B cell (primary cell): Measurements from ENCODE around the gene GUCD1. TPM values are rescaled to one million over a fixed set of nuclear protein-coding genes. Genes with fewer than 3 reads are reported as not detected.
A peak's percentile ranks its signal among the peaks of the same experiment; 100 is the strongest.

Experiments
- ATAC-seq: fragments of 200-7000 bp; cut with Tn5 transposase; one replicate; pipeline ENCODE4 v1.10.0; 2021; ENCODE audit warnings: low read depth, mild to moderate bottlenecking, moderate number of reproducible peaks, moderate library complexity
- CTCF ChIA-PET: fragments of 350-600 bp; sonication (Branson Sonifier 250); formaldehyde crosslinking; loops from one replicate; lab custom pipeline; 2021; ENCODE audit warnings: antibody characterized with exemption, inconsistent platforms; lab: Charles Lee
- POLR2A ChIA-PET: fragments of 350-600 bp; sonication (Branson Sonifier 250); formaldehyde crosslinking; loops from one replicate; lab custom pipeline; 2021; ENCODE audit warnings: antibody characterized with exemption; lab: Charles Lee
- DNase-seq: peaks from one replicate; pipeline ENCODE4 v3.0.0; 2013
- H2AFZ ChIP-seq: 2 replicates; pipeline ENCODE4 v1.6.1; 2012; ENCODE audit warnings: mild to moderate bottlenecking, low read depth, low read length; ENCODE audit not compliant: insufficient read depth, poor library complexity, severe bottlenecking
- H3K27ac ChIP-seq, 2 donors: 1 replicate in 1 of 2; 2 replicates in 1 of 2; pipeline ENCODE4 v1.5.1; 2012 to 2013; ENCODE audit warnings: low read length in 2 of 2, mild to moderate bottlenecking in 2 of 2, moderate library complexity in 1 of 2
- H3K27me3 ChIP-seq, 4 experiments: fragments of 200-600 bp in 1 of 4; sonication (generic) in 1 of 4; replicated peaks in 1 of 4; 1 replicate in 2 of 4; 2 replicates in 2 of 4; pipeline versions ENCODE4 v1.6.1 to v1.7.0; 2013 to 2016; ENCODE audit warnings: low read length in 3 of 4, mild to moderate bottlenecking in 2 of 4, mixed read lengths in 1 of 4, moderate library complexity in 1 of 4; ENCODE audit not compliant: insufficient read depth in 4 of 4, control insufficient read depth in 3 of 4; ENCODE audit errors: control extremely low read depth in 1 of 4
- H3K36me3 ChIP-seq, 2 experiments: replicated peaks in 1 of 2; 1 replicate in 1 of 2; 2 replicates in 1 of 2; pipeline versions ENCODE4 v1.6.1 to v1.7.1; 2013; ENCODE audit warnings: low read length in 1 of 2; ENCODE audit not compliant: insufficient read depth in 2 of 2, control insufficient read depth in 1 of 2; ENCODE audit errors: control extremely low read depth in 1 of 2, extremely low read depth in 1 of 2
- H3K4me1 ChIP-seq, 2 donors: fragments of 200-600 bp in 1 of 2; sonication (generic) in 1 of 2; 1 replicate in 1 of 2; 2 replicates in 1 of 2; pipeline versions ENCODE4 v1.5.1 to v1.6.1; 2013 to 2017; ENCODE audit warnings: low read length in 2 of 2; ENCODE audit not compliant: control insufficient read depth in 2 of 2, insufficient read depth in 2 of 2
- H3K4me2 ChIP-seq: replicated peaks from 2 replicates; pipeline ENCODE3; 2012; ENCODE audit warnings: mild to moderate bottlenecking, low read depth, low read length; ENCODE audit not compliant: poor library complexity, severe bottlenecking
- H3K4me3 ChIP-seq, 5 experiments: fragments of 200-600 bp in 1 of 5; sonication (generic) in 1 of 5; 1 replicate in 3 of 5; 2 replicates in 2 of 5; pipeline versions ENCODE4 v1.5.1 to v1.7.0; 2011 to 2016; ENCODE audit warnings: low read length in 4 of 5, mild to moderate bottlenecking in 4 of 5, low read depth in 2 of 5, control low read depth in 1 of 5, moderate library complexity in 1 of 5; ENCODE audit not compliant: insufficient read depth in 1 of 5; ENCODE audit errors: control extremely low read depth in 1 of 5, extremely low read depth in 1 of 5
- H3K79me2 ChIP-seq: fragments of 200-600 bp; sonication (generic); one replicate; pipeline ENCODE4 v1.6.0; 2016; ENCODE audit warnings: low read length; ENCODE audit not compliant: control insufficient read depth, insufficient read depth
- H3K9ac ChIP-seq: fragments of 200-600 bp; sonication (generic); 2 replicates; pipeline ENCODE4 v1.6.1; 2017; ENCODE audit warnings: mild to moderate bottlenecking, low read length, moderate library complexity
- H3K9me3 ChIP-seq, 3 donors: one replicate each; pipeline versions ENCODE4 v1.6.1 to v1.7.1; 2013; ENCODE audit warnings: low read length in 2 of 3; ENCODE audit not compliant: control insufficient read depth in 2 of 3, insufficient read depth in 1 of 3; ENCODE audit errors: control extremely low read depth in 1 of 3
- H4K20me1 ChIP-seq: 2 replicates; pipeline ENCODE4 v1.6.0; 2012; ENCODE audit warnings: mild to moderate bottlenecking, low read length; ENCODE audit not compliant: insufficient read depth, control insufficient read depth, poor library complexity, severe bottlenecking
- H3K27ac Mint-ChIP-seq: one replicate; pipeline ENCODE4 v1.8.0; 2021; ENCODE audit warnings: mixed read lengths
- H3K27me3 Mint-ChIP-seq: one replicate; pipeline ENCODE4 v1.8.0; 2021; ENCODE audit warnings: mixed read lengths
- H3K4me1 Mint-ChIP-seq: one replicate; pipeline ENCODE4 v1.8.0; 2021; ENCODE audit warnings: mixed read lengths
- H3K4me3 Mint-ChIP-seq: one replicate; pipeline ENCODE4 v1.8.0; 2021; ENCODE audit warnings: mixed read lengths
- H3K9me3 Mint-ChIP-seq: one replicate; pipeline ENCODE4 v1.8.0; 2022; ENCODE audit warnings: mixed read lengths; ENCODE audit not compliant: insufficient read depth
- CTCF ChIP-seq: fragments of 200-600 bp; IDR thresholded peaks from one replicate; pipeline ENCODE4 v1.8.0; 2022; ENCODE audit warnings: antibody characterized with exemption, mild to moderate bottlenecking
- EZH2 ChIP-seq: IDR thresholded peaks from 2 replicates; pipeline ENCODE4 v1.6.1; 2012; ENCODE audit warnings: borderline replicate concordance, low read depth, mild to moderate bottlenecking, moderate library complexity, low read length; ENCODE audit not compliant: insufficient read depth, poor library complexity, severe bottlenecking
- WGBS: methylation state at CpG from one replicate; pipeline ENCODE4 v1.1.5; 2013; ENCODE audit warnings: missing lambda C conversion rate; ENCODE audit not compliant: insufficient coverage; 5-methylcytosine and 5-hydroxymethylcytosine counted together
- intact Hi-C: fragments of 100-400 bp; cut with micrococcal nuclease; formaldehyde crosslinking; loops from one replicate; pipeline ENCODE4 v1.10.0; 2022
- polyA plus RNA-seq: library from polyadenylated mRNA; depleted of rRNA; stranded (reverse); fragments of >200 nt; gene quantifications from 2 replicates; pipeline ENCODE4 v1.2.3, GENCODE V29; 2012
- total RNA-seq, 2 donors: library from RNA; stranded (reverse); fragments of 120-200 nt in 1 of 2; gene quantifications; 1 replicate in 1 of 2; 2 replicates in 1 of 2; pipeline versions ENCODE4 v1.2.3 to v1.2.4, GENCODE V29; 2013 to 2022

Gene GUCD1
- total and polyA plus RNA-seq, 2 donors (not counting 1 experiment from before 2014, with no cell fraction given) = 257 to 378 TPM

- ATAC-seq (peak; percentile 93), DNase-seq (peak; percentile 86)
- Histone ChIP-seq H3K79me2 (peaks cover 5% of the 10 kb centered on the region), H3K27me3 (no peaks in the 10 kb centered on the region), H4K20me1 (no peaks in the 10 kb centered on the region), H3K27ac (no peak overlapping the region), H3K4me2 (peak overlapping the region; percentile 51), H3K36me3 (no peaks in the 10 kb centered on the region), H3K4me3 (no peak overlapping the region), H3K9me3 (no peaks in the 10 kb centered on the region), H3K4me1 (peaks cover 12 to 16% of the 10 kb centered on the region in 2 donors), H2AFZ (peak overlapping the region; percentile 74), H3K9ac (no peak overlapping the region)
- peak overlapping the region; percentile 16 for H3K27ac Mint-ChIP-seq
- no peaks in the 10 kb centered on the region for H3K9me3 Mint-ChIP-seq
- ChIA-PET CTCF (interaction anchor here (0.8 to 8.2 kb wide), 13 partner anchors 14 to 509 kb away, joined by 3 to 157 read pairs (median 6); partner anchors contain the start of gene ADORA2A), POLR2A (interaction anchor here (0.6 kb wide), 1 partner anchor 32 kb away, joined by 8 read pairs; no protein-coding TSS in a partner anchor)
- no peak overlapping the region for H3K4me3 Mint-ChIP-seq
- H3K4me1 Mint-ChIP-seq = peaks cover 17% of the 10 kb centered on the region
- intact Hi-C loops = loop anchor here (1.0 to 5.0 kb wide), 3 partner anchors 38 to 200 kb away; no protein-coding TSS in a partner anchor
- 2% methylated on average over 11 of the region's 12 CpGs for WGBS
- no peak for TF ChIP-seq EZH2
- TF ChIP-seq CTCF = peak; percentile 84
- H3K27me3 Mint-ChIP-seq = no peaks in the 10 kb centered on the region
Measured at GRCh38 chr22:24525416-24526037, 29.4 kb downstream of the GUCD1 start.

GRCh38 chr22:24523873-24524272 is 31.1 kb downstream of the GUCD1 start:
- no peak for ATAC-seq
- H3K36me3 ChIP-seq = no peaks in the 10 kb centered on the region
- no CpG with 5 or more reads among the region's 2 CpGs for WGBS

More at GRCh38 chr22:24523873-24524272, 31.1 kb downstream of the GUCD1 start:
- no peak overlapping the region for H3K27ac ChIP-seq
- ChIA-PET POLR2A (no interaction called here), CTCF (interaction anchor here (1.0 to 8.2 kb wide), 7 partner anchors 18 to 201 kb away, joined by 3 to 157 read pairs (median 8); partner anchors contain the start of gene ADORA2A)
- intact Hi-C loops = no loop called here
- H3K9me3 ChIP-seq = no peaks in the 10 kb centered on the region
- no peak overlapping the region for H3K4me2 ChIP-seq
- H3K79me2 ChIP-seq = peaks cover 5% of the 10 kb centered on the region
- H4K20me1 ChIP-seq = no peaks in the 10 kb centered on the region
- TF ChIP-seq CTCF (no peak), EZH2 (no peak)
- no peak for DNase-seq
- H3K4me1 Mint-ChIP-seq = peaks cover 18% of the 10 kb centered on the region
- no peak overlapping the region for H3K4me3 Mint-ChIP-seq
- H3K27me3 ChIP-seq = no peaks in the 10 kb centered on the region
- no peak overlapping the region for H3K4me3 ChIP-seq
- H3K27ac Mint-ChIP-seq = no peak overlapping the region
- peaks cover 2% of the 10 kb centered on the region for H3K27me3 Mint-ChIP-seq
- H3K9ac ChIP-seq = no peak overlapping the region
- H2AFZ ChIP-seq = no peak overlapping the region
- peaks cover 12 to 16% of the 10 kb centered on the region in 2 donors for H3K4me1 ChIP-seq
- H3K9me3 Mint-ChIP-seq = no peaks in the 10 kb centered on the region
